ENCODE measurements around the gene ASB6.

The ASB6 gene

GRCh38 chr9:129641750-129642585, at the start of gene ASB6:
ASB6 (minus strand) TSS chr9:129642151; CDS start chr9:129641999, 152 bp downstream.
- peak; percentile 85 for DNase-seq

- DNase-seq, result no peak
Measured at GRCh38 chr9:129688285-129689043, 46.5 kb upstream of the ASB6 start.

- no peak for DNase-seq
Measured at GRCh38 chr9:129687391-129687790, 45.4 kb upstream of the ASB6 start.

GRCh38 chr9:129686736-129687135, 44.8 kb upstream of the ASB6 start:
- DNase-seq, result no peak

GRCh38 chr9:129685933-129686259, 43.9 kb upstream of the ASB6 start:
- DNase-seq, result no peak

- DNase-seq, result no peak
Measured at GRCh38 chr9:129685220-129685932, 43.4 kb upstream of the ASB6 start.

- DNase-seq, result no peak
Measured at GRCh38 chr9:129682381-129682780, 40.4 kb upstream of the ASB6 start.

GRCh38 chr9:129681924-129682323, 40.0 kb upstream of the ASB6 start:
- no peak for DNase-seq

GRCh38 chr9:129679537-129679936, 37.6 kb upstream of the ASB6 start:
- DNase-seq, result no peak

GRCh38 chr9:129678844-129679243, 36.9 kb upstream of the ASB6 start:
- no peak for DNase-seq

- DNase-seq, result peak; percentile 61
Measured at GRCh38 chr9:129677456-129677855, 35.5 kb upstream of the ASB6 start.

- peak; percentile 99 for DNase-seq
Measured at GRCh38 chr9:129676975-129677374, 35.0 kb upstream of the ASB6 start.

- DNase-seq, result no peak
Measured at GRCh38 chr9:129676287-129676686, 34.3 kb upstream of the ASB6 start.

GRCh38 chr9:129675620-129676019, 33.7 kb upstream of the ASB6 start:
- DNase-seq, result no peak

GRCh38 chr9:129674229-129674628, 32.3 kb upstream of the ASB6 start:
- DNase-seq, result no peak

- DNase-seq, result no peak
Measured at GRCh38 chr9:129673602-129674001, 31.7 kb upstream of the ASB6 start.

GRCh38 chr9:129672702-129673101, 30.8 kb upstream of the ASB6 start:
- no peak for DNase-seq

GRCh38 chr9:129671519-129671918, 29.6 kb upstream of the ASB6 start:
- no peak for DNase-seq

- DNase-seq, result no peak
Measured at GRCh38 chr9:129671065-129671464, 29.1 kb upstream of the ASB6 start.

- no peak for DNase-seq
Measured at GRCh38 chr9:129669946-129670345, 28.0 kb upstream of the ASB6 start.

GRCh38 chr9:129669141-129669718, 27.3 kb upstream of the ASB6 start:
- no peak for DNase-seq

GRCh38 chr9:129667850-129668249, 25.9 kb upstream of the ASB6 start:
- no peak for DNase-seq

GRCh38 chr9:129667378-129667777, 25.4 kb upstream of the ASB6 start:
- DNase-seq, result no peak

All from NCI-H2171 treated with DMSO at 0.1 percent for 48 hours (cell line).